Right hindlimb (tissue), 1 donor: ENCODE results near the gene SSRP1.
"Not testable (repeated sequence)": the region's sequence is repeated elsewhere in the genome, so short reads cannot be mapped to it uniquely, and the experiment has no call there.

Experiments
- DNase-seq: peaks from one replicate; pipeline ENCODE4 v3.0.0-alpha.2; 2018

The SSRP1 gene

GRCh38 chr11:57335343-57336110, at the start of gene SSRP1:
TSS of gene SSRP1 (minus strand) at chr11:57335892. CDS start at chr11:57335121, 771 bp downstream.
- DNase-seq, result peak; percentile 93

- DNase-seq, result no peak
Observed at GRCh38 chr11:57380975-57381374, 45.3 kb upstream of the SSRP1 start, which contains the start of gene PRG3. TSS of gene PRG3 (minus strand) at chr11:57381150. CDS start at chr11:57380708, 442 bp downstream.

GRCh38 chr11:57379732-57380131, 44.0 kb upstream of the SSRP1 start:
- DNase-seq, result no peak

GRCh38 chr11:57378186-57378585, 42.5 kb upstream of the SSRP1 start:
- DNase-seq, result no peak

- no peak for DNase-seq
Observed at GRCh38 chr11:57377107-57377506, 41.4 kb upstream of the SSRP1 start.

GRCh38 chr11:57376095-57377090, 40.7 kb upstream of the SSRP1 start:
- DNase-seq, result no peak

GRCh38 chr11:57375490-57375889, 39.8 kb upstream of the SSRP1 start:
- no peak for DNase-seq

GRCh38 chr11:57374966-57375365, 39.3 kb upstream of the SSRP1 start:
- no peak for DNase-seq

- DNase-seq, result no peak
Observed at GRCh38 chr11:57373146-57373545, 37.5 kb upstream of the SSRP1 start.

GRCh38 chr11:57370941-57371340, 35.2 kb upstream of the SSRP1 start:
- DNase-seq, result no peak

- DNase-seq, result no peak
Observed at GRCh38 chr11:57370251-57370650, 34.6 kb upstream of the SSRP1 start.

GRCh38 chr11:57368845-57369232, 33.1 kb upstream of the SSRP1 start:
- no peak for DNase-seq

GRCh38 chr11:57368106-57368844, 32.6 kb upstream of the SSRP1 start:
- no peak for DNase-seq

- DNase-seq, result no peak
Observed at GRCh38 chr11:57364851-57365660, 29.4 kb upstream of the SSRP1 start.

- no peak for DNase-seq
Observed at GRCh38 chr11:57363131-57364080, 27.7 kb upstream of the SSRP1 start.

GRCh38 chr11:57361926-57362325, 26.2 kb upstream of the SSRP1 start:
- no peak for DNase-seq

GRCh38 chr11:57361420-57361819, 25.7 kb upstream of the SSRP1 start:
- not testable (repeated sequence) for DNase-seq

- no peak for DNase-seq
Observed at GRCh38 chr11:57360991-57361390, 25.3 kb upstream of the SSRP1 start.

GRCh38 chr11:57359896-57360690, 24.4 kb upstream of the SSRP1 start:
- DNase-seq, result no peak

- DNase-seq, result no peak
Observed at GRCh38 chr11:57359396-57359795, 23.7 kb upstream of the SSRP1 start.
